Activated CD4-positive, alpha-beta T cell treated with anti-CD3 and anti-CD28 coated beads, Interleukin-10, Interleukin-2, amounts not matched to agents 100 ng/mL and 50 ng/mL, durations not matched to agents 16 hours and 8 hours (primary cell): Measurements from ENCODE around the gene LPP.
A peak's percentile ranks its signal among the peaks of the same experiment; 100 is the strongest.

Source experiments
- DNase-seq: peaks from one replicate; pipeline ENCODE4 v3.0.0-alpha.2; 2020

The LPP gene

DNA sequence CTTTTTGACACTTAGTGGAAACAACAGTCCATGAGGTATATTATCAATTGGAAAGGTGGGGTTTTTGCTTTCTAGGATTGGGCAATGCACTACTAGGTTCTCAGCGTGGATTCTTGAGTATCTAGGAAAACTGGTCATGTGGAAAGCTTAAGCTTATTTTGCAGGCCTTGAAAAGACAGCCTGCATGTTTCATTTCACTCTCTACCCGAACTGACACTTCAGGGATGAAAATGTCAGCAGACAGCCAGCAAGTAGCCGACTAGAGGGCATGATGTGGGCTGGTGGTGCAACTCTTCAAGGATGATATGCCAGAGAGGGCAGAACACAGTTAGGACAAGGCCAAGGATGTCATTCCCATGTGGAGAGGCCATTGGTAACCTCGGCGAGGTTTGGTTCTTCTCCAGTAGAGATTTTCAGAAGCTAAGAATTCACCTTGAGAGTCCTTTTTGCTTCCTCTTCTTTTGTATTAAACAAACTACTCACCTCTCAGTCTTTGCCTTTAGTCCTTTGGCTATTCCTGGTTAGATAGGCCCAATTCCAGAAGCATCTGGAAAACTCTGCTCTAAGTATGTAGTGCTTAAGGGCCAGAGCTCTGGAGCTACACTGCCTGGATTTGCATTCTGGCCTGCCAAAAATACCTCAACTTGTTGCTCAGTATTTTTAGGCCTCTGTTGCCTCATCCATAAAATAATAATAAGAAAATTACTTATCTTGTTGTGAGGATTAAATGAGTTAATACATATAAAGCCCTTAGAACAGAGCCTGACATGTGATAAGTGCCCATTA is 17.9 kb downstream of the LPP start:
- DNase-seq, result no peak

DNA sequence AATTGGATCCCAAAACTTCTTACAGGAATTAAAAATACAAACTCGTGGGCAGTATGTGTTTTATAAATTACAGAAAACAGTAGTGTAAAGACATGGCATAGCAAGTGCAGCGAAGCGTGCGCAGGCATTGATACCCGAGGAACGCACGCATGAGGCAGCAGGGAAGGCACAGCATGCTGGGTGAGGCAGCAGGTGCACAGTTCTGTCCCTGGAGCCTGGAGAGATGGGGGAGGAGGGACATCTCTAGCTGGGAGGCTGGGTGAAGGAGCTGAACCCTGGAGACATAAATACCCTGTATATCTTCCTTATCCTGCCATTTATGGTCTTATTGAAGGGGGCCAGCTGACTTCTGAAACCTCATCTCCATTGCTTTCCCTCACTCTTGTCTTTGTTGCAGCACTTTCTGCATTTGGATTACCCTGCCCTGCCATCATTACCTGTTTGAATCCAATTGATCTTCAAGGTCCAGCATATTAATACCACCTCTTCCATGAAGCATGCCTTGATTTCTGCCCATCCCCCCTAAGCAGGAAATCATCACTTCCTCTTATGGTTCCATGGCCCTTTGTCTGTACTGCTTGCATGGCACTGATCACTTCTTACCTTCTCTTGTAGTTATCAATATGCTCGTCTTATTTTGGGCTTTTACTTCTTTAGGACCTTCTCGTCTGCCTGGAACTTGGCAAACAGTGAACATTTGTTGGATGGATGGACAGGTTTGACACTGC is 20.5 kb downstream of the LPP start:
- DNase-seq, result no peak

DNA sequence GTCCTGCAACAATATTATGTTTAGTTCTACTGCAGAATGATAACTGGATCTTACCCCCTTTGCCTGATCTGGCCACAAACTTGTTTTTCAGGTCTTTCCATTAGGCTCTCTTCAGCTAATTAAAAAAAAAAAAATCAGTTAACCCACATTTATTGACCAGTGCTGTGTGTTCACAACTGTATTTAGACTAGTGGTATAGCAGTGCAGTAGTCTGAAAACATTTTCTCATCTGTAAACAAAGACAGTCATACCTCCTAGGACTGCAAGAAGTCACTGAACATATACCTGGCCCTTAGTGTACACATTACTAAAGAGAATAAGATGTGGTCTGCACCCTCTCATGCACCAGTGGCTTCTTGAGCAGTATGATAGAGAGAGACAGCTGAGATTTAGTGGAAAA is 22.5 kb downstream of the LPP start:
- DNase-seq, result no peak

DNA sequence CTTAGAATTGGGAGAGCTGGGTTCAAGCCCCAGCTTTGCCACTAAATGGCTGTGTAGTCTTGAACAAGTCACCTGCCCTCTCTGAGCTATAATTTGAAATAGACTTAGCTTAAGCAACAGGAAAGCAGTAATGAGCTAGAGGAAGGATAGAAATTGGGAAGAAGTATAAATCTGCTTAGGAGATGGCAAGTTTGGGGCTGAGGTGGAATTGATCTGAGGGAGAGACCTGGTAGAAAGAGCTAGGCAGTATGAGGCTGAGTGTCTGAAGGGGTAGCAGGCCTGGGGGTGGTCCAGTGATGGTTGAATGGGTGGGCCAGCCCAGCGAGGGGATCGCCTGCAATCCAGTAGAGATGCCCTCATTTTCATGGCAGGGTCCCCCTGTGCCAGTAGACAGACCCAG is 22.9 kb downstream of the LPP start:
- no peak for DNase-seq

DNA sequence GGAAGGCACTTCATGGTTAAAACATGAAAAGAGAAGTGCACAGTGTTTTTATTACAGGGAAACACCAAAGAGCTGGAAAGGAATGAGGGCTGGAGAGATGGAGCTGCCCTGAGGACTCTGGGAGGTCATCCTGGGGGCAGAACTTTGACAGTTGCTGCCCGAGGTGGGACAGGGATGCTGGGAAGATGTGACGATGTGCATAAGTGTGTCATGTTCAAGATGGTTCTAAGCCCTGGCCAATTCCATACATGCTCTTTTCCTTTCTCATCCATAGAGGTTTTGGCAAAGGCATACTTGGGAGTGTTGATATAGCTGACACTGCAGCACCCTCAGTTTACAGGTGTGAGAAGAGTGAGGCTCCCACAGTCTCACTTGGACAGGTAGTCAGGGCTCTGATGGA is 23.8 kb downstream of the LPP start:
- no peak for DNase-seq

DNA sequence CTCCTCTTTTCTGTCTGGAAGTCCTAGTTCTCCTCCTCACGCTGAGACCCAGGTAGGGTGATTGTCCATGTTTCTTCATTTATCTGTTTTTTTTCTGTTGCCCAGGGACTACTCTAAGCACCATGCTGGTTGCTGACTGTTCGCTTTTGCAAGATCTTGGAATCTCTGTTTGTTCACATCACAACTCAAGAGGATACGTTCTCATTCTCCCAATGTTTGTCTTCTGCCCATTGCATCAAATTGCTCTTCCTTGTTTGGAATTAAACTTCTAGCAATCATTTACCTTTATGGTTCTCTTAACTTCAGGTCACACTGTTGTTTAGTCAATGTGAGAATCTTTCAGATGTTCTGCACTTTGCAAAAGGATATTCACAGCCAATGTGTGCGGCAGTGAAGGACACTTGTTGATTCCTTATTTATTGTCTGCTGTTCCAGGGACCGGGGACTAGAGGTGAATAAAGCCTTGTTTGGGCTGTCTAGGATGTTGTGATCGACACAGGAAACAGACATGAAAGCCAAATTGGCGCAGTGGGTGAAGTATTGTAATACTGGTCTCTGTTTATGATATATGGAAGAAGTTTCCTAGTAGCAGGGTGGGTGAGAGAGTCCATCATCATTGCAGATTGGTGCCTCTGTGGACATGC is 24.5 kb downstream of the LPP start:
- DNase-seq, result no peak

DNA sequence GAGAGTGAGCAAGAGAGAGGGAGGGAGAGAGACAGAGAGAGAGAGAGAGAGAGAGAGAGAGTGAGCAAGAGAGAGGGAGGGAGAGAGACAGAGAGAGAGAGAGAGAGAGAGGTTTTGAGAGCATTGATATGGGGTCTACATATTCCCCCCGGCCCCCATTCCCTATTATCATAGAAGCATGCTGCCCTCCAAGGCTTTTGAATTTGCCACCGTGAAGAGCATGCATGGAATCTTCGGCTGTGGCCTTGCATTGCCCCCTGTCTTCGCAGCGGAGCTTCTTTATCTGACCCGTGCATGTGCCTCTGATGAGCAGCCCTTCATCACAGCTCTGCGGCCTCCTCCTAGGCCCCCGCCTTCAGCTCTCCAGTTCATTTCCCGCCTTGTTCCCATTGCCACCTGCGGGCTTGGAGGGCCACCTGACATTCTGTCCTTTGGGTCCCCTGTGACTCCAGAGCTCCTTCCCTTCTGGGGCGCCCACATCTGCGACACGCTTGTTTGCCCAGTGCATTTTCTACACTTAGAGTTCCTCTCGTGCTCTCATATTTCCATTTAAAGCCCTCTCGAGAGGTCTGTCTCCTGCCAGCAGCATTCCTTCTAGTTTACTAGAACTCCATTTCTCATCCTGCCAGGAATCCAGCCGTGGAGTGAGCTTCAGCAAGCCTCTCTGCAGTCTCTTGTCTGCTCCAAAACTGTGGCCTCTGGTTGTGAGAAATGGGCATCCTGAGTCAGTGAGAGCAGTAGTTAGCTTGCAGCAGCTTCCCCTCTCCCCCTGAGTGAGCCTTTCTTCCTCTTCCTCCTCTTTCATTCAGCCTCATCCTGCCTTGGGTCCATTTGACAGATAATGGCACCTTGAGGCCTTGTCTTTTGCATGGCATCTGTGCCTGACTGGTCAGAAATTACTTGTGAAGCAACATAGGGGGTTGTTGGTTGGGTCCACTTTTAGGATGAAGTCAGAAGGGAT is 25.3 kb downstream of the LPP start:
- no peak for DNase-seq

DNA sequence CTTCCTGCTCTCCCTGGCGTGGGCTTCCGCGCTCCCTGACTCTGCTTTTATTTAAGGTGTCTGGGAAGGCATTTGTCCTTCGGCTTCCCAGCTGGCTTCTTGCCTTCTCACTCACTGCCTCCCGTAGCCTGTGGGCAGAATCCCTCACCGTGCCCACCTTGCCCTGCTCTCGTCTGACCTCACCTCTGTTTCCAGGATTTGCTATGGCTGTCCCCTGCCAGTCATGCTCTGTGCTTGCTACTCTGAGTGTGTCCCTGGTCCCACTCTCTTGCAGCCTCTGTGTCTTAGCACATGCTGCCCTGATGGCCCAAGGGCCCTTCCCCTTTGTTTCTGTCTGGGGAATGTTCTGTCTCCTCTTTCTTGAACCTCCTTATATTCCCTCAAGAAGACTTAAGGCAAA is 26.2 kb downstream of the LPP start:
- DNase-seq, result no peak

DNA sequence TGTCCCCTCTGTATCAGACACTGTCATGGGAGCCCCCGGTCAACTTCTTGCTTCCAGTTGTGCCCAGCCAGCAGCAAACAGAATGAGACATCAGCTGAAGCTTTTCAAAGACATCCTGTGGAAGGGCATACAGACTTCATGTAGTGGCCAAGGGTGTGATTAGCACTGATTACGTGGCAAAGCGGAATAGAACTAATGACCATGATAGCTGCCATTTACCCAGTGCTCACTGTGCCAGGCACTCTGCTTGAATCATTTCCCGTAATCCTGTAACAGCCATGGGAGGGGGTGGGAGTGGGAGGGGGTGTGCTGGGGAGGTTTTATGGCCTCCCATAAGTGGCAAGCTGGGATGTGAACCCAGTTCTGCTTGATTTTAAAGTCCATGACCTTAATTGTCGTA is 29.5 kb downstream of the LPP start:
- DNase-seq, result no peak

DNA sequence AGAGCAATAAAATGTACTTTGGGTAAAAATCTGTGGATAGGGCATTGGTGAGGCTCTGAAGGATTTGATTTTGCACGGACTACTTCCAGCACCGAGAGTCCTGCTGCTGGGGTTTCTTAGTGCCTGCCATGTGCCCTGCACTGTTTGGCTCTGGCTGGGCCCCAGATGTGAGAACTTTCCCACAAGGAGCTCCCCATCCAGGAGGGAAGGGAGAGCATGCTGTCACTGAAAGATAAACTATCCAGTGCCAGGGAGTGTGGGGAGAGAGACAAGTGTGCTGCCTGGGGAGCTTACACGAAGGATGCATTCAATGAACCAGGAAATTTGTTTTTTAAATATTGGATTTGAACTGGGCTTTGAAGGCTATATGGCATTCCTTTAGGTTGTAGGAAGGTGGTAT is 30.2 kb downstream of the LPP start:
- no peak for DNase-seq

DNA sequence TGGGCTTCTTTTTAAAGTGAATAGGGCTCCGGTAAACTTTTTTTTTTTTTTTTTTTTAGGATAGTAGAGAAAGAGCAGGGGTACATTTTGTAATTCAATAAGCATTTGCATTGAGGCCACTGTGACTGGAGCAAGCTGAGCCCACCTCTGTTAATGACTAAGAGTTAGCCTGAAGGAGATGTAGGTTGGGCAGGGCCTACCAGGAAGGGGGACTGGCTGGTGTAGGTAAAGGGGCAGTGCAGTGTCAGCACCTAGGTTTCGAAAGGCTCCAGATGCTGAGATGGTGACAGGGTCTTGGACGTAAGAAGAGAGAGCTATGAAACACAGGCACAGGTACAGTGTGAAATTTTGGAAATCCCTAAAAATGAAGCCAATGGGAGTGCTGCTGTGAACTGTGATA is 30.7 kb downstream of the LPP start:
- DNase-seq, result no peak

DNA sequence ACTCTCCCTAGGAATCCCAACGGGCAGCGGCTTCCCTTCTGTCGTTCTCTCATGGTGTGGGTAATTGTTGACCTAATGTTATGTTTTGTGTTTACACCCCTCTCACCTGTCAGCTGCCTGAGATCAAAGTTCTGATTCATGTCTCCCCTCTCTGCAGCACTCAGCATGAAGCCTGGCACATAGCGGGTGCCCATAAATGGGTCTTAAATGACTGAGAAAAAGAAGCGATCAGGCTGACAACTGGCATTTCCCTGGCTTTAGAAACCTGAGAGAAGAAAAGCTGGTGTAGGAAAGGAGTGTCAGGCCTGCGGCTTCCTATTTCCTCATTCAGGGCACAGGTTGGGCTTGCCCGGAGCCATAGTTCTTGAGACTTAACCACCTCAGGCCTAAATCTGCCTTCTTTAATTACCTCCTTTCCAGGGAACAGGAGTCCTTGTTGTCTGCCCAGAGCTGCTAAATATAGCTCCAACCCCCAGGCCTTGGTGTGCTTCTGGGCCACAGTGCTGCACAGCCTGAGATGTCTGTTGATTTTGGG is 31.8 kb downstream of the LPP start:
- DNase-seq, result no peak

DNA sequence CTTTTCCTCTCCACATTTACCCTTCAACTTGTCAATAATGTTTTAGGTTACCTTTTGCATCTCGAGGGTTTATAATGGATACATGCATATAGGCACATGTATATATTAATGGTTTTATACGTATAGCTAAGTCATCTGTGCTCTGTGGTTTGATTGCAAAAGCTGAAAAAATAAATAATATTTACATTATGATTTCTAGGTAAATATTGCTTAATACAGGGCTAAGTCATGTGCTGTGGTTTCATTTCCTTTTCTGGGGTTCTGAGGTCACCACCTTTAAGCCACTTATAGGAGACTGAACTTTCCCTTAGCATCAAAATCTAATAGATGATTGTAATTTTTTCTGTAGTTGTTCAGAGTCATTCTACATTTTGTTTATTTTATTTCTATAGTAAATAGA is 33.1 kb downstream of the LPP start:
- DNase-seq, result no peak

DNA sequence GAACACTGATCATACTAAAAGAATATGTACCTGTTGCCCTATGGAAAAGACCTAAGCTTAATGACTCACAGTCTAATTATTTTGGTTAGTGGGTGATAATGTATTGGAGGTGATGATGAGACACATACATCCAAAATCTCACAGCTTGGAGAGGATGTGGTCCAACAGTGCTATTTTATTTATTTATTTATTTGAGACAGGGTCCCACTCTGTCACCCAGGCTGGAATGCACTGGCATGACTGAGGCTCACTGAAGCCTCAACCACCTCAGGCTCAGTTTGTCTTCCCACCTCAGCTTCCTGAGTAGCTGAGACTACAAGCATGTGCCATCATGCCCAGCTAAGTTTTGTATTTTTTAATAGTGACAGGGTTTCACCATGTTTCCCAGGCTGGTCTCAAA is 35.0 kb downstream of the LPP start:
- DNase-seq, result no peak

DNA sequence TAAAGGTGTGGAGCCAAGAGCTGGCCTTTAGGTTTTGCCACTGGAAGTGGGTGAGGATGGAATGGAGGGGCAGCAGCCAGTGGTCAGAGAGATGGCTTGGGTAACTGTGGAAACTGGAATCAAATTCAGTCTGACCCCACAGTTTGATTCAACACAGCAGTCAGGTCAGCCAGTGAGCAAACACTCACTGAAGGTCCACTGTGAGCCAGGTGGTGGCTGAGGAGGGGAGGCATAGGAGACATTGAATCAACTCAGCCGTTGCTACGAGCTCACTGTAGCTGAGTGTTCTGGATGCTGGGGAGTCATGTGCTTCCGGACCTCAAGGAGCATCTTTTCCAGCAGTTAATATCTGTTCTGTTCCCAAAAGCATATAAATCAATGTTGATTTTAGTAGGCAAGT is 37.5 kb downstream of the LPP start:
- DNase-seq, result no peak

DNA sequence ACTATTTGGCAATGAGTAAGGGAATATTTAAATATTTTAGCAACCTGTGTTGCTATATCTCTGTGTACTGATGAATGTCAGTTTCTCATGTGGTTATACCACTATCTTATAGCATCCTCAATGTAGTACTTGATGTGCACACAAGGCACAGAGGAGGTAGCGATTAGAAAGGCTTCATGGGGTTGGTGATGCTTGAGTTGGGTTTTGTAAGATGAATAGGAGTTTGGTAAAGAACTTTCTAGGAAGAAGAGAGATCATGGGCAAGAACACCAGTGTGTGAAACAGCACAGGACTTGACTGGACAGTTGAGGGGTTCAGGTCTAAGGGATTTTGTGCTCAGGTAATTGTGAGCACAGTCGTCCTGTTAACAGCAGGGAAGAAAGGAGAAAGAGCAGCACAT is 38.1 kb downstream of the LPP start:
- no peak for DNase-seq

DNA sequence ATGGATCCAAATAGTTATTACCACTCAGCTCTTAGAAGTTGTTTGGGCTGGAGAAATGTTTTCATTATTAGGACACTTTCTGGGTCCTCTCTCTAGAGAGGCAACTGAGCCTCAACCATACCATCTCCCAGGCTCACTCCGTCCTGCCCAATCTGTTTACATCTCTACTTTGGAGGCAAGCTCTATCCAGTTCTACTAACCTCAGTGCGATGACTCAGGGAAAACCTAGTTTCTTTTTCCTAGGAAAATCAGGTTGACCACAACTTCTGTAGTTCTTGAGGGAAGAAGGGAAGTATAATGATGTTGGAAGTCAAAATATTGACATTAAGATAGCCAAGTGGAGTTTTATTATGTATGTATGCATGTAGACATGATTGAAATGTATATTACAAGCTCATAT is 40.4 kb downstream of the LPP start:
- DNase-seq, result no peak

DNA sequence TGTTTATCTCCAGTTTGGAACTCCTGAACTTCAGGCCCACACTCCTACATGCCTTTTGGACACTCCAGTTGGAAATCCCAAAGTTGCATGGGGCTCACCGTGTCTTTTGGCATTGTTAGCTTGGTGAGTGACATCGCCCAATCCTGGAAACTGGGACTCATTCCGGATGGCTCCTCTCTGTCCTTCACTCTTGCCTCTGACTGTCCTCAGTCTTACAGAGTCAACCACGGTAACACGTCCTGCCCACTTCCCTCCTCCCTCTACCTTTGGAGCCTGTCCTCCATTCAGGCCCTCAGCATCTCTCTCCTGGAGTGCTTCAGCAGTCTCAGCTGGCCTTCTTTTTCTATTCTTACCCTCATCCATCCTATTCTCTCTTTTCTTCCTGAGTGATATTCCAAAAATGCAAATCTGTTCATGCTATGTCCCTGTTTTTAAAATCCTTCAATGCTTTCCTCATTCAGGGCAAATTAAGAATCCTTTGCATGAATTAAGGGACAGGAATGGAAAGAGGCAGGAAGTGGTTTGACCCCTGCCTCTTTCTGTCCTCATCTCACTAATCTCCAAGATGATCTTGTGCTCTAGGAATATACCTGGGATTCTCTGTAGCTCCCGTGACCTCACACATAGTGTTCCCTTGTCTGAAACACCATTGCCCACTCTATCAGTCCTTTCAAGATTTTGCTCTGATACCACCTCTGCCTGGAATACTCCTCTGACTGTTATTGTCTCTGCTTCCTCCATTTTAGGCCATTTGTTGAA is 42.5 kb downstream of the LPP start:
- DNase-seq, result no peak

DNA sequence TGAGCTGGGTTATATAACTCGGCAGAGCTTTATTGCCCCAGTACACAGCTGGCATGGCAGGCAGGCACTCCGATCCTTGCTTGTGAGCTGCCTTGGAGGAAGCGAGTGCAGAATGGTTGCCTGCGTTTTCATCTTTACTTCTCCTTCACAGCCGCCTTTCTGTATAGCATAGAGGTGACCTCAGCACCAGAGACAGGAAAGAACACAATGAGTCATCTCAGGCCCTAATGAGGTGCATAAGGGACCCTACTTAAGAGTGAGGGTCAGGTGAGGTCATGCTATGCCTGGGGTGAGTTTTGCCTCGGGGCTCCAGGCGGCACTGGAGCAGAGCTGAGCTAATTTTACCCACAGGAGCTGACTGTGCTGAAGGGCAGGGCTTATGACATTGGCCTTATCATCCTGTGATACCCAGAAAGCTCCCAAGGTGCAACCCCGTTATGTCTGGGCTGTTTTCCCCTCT is 43.5 kb downstream of the LPP start:
- peak; percentile 30 for DNase-seq

DNA sequence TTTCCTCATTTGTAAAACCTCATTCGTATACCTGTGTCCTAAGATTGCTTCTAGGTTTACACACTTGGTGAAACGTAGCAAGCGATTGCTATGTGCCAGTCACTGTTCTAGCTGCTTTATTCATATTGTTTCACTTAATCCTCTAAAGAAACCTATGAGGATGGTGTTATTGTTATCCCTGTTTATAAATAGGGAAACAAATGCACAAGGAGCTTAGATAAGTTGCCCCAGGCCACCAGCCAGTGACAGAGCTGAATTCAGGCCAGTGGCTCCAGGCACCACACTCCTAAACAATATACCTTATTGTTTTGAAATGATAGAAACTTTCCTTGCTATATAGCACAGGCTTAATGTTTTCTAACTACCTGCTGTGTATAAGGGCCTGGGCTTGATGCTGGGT is 44.0 kb downstream of the LPP start:
- DNase-seq, result no peak

DNA sequence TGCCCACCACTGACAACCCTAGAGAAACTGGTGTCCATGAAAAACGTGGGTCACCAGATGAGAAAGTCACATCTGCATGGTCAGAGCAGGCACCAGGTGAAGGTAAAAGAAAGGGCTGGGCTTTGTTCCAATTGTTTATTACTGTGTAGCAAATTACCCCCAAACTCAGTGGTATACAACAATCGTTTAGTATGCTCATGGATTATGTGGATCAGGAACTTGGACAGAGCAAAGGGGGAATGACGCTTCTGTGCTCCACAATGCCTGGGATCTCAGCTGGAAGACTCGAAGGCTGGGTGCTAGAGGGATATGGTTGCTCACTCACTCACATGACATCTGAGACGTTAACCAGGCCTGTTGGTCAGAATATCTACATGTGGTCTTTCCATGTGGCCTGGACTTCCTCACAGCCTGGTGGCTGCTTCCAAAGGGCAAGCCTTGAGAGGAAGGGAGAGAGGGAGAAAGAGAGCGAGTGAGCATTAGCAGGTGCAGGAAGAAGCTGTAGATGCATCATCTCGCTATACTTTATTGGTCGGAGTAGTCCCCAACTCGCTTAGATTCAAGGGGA is 44.9 kb downstream of the LPP start:
- no peak for DNase-seq

DNA sequence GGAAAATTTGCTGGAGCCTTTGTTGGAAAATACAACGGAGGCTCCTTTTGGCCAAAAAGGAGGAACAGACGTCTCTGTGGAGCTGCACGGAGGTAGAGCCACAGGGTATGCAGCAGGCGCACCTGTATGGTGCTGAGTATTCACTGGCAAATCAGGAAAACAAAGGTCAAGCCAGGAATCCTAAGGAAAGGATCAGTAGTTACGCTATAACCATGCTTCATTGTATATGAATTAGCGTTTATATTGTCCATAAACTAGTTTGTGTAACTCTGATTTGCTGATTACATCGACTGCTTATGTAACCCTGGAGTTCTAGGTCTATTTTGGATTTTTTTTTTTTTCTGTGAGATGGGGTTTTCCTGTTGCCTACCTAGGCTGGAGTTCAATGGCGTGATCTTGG is 45.4 kb downstream of the LPP start:
- no peak for DNase-seq
